HUES64 (cell line): Measurements from ENCODE around the gene CDKAL1.
A peak's percentile ranks its signal among the peaks of the same experiment; 100 is the strongest.
"Not testable (repeated sequence)": the region's sequence is repeated elsewhere in the genome, so short reads cannot be mapped to it uniquely, and the experiment has no call there.

Source experiments
- H3K27ac ChIP-seq: 2 replicates; pipeline ENCODE4 v1.7.0; 2013; ENCODE audit warnings: low read depth, low read length, inconsistent platforms
- H3K27me3 ChIP-seq: 2 replicates; pipeline ENCODE4 v1.6.1; 2013; ENCODE audit warnings: mild to moderate bottlenecking, low read length; ENCODE audit not compliant: insufficient read depth
- H3K36me3 ChIP-seq: 2 replicates; pipeline ENCODE4 v1.6.1; 2013; ENCODE audit warnings: mild to moderate bottlenecking, low read length; ENCODE audit not compliant: insufficient read depth
- H3K4me1 ChIP-seq: 2 replicates; pipeline ENCODE4 v1.6.1; 2013; ENCODE audit warnings: mild to moderate bottlenecking, low read length, moderate library complexity; ENCODE audit not compliant: insufficient read depth
- H3K4me3 ChIP-seq: 2 replicates; pipeline ENCODE4 v1.5.1; 2013; ENCODE audit warnings: mild to moderate bottlenecking, low read length, moderate library complexity
- H3K9ac ChIP-seq: 2 replicates; pipeline ENCODE4 v1.6.1; 2013; ENCODE audit warnings: mild to moderate bottlenecking, low read depth, low read length
- H3K9me3 ChIP-seq: 2 replicates; pipeline ENCODE4 v1.6.1; 2013; ENCODE audit warnings: low read depth, low read length; ENCODE audit not compliant: insufficient read depth
- WGBS: fragments of 150-250, 120-280 bp; methylation state at CpG from one replicate; pipeline ENCODE4 v1.1.7; 2013; ENCODE audit warnings: missing lambda C conversion rate; 5-methylcytosine and 5-hydroxymethylcytosine counted together

Gene CDKAL1

GRCh38 chr6:20610636-20611370 lies 76.5 kb downstream of the CDKAL1 start:
- 85% methylated on average over 2 of the region's 2 CpGs for WGBS
- no peak overlapping the region for H3K27ac ChIP-seq
- no peaks in the 10 kb centered on the region for H3K27me3 ChIP-seq

GRCh38 chr6:20617537-20617936 lies 83.3 kb downstream of the CDKAL1 start:
- H3K9me3 ChIP-seq, H3K4me1 ChIP-seq, H3K27ac ChIP-seq, H3K27me3 ChIP-seq, H3K36me3 ChIP-seq, H3K9ac ChIP-seq, H3K4me3 ChIP-seq: not testable (repeated sequence)
- WGBS: 94% methylated on average over 2 of the region's 3 CpGs

More at GRCh38 chr6:20610636-20611370, 76.5 kb downstream of the CDKAL1 start:
- Histone ChIP-seq H3K9ac (no peak overlapping the region), H3K9me3 (no peaks in the 10 kb centered on the region; the same call in 1 of the 2 replicates), H3K36me3 (no peaks in the 10 kb centered on the region), H3K4me1 (peaks cover 14% of the 10 kb centered on the region; the same call in 1 of the 2 replicates), H3K4me3 (no peak overlapping the region)

- Histone ChIP-seq H3K4me3 (no peak overlapping the region), H3K9ac (no peak overlapping the region), H3K36me3 (no peaks in the 10 kb centered on the region), H3K27me3 (no peaks in the 10 kb centered on the region), H3K4me1 (no peaks in the 10 kb centered on the region; the same call in 1 of the 2 replicates), H3K9me3 (no peaks in the 10 kb centered on the region), H3K27ac (no peak overlapping the region)
- WGBS: 88% methylated on average over 2 of the region's 2 CpGs
Measured at GRCh38 chr6:20620043-20620442, 85.8 kb downstream of the CDKAL1 start.

GRCh38 chr6:20623761-20624160 lies 89.5 kb downstream of the CDKAL1 start:
- no peaks in the 10 kb centered on the region for H3K9me3 ChIP-seq
- H3K36me3 ChIP-seq: no peaks in the 10 kb centered on the region
- no peak overlapping the region for H3K4me3 ChIP-seq
- H3K27me3 ChIP-seq: no peaks in the 10 kb centered on the region
- no peak overlapping the region for H3K27ac ChIP-seq
- peaks cover 14% of the 10 kb centered on the region for H3K4me1 ChIP-seq
- H3K9ac ChIP-seq: no peak overlapping the region

- H3K9me3 ChIP-seq: no peaks in the 10 kb centered on the region
- H3K4me1 ChIP-seq: peaks cover 36% of the 10 kb centered on the region
Measured at GRCh38 chr6:20626165-20626564, 91.9 kb downstream of the CDKAL1 start.

GRCh38 chr6:20629509-20629908 lies 95.3 kb downstream of the CDKAL1 start:
- Histone ChIP-seq H3K9ac (no peak overlapping the region), H3K27ac (peak overlapping the region; percentile 57), H3K9me3 (no peaks in the 10 kb centered on the region), H3K27me3 (no peaks in the 10 kb centered on the region), H3K36me3 (no peaks in the 10 kb centered on the region), H3K4me1 (peaks cover 40% of the 10 kb centered on the region), H3K4me3 (no peak overlapping the region)
- 77% methylated on average over 1 of the region's 1 CpG for WGBS

More at GRCh38 chr6:20626165-20626564, 91.9 kb downstream of the CDKAL1 start:
- no peaks in the 10 kb centered on the region for H3K27me3 ChIP-seq
- no peak overlapping the region for H3K27ac ChIP-seq
- no peak overlapping the region for H3K4me3 ChIP-seq
- no peak overlapping the region for H3K9ac ChIP-seq
- no peaks in the 10 kb centered on the region for H3K36me3 ChIP-seq

- WGBS: 64% methylated on average over 3 of the region's 3 CpGs
- peak overlapping the region; percentile 34; the same call in 1 of the 2 replicates for H3K27ac ChIP-seq
Measured at GRCh38 chr6:20630136-20630535, 95.9 kb downstream of the CDKAL1 start.

GRCh38 chr6:20630617-20631548 lies 96.6 kb downstream of the CDKAL1 start:
- no peak overlapping the region for H3K4me3 ChIP-seq
- H3K36me3 ChIP-seq: no peaks in the 10 kb centered on the region
- H3K9me3 ChIP-seq: no peaks in the 10 kb centered on the region
- WGBS: 94% methylated on average over 3 of the region's 3 CpGs
- H3K27me3 ChIP-seq: no peaks in the 10 kb centered on the region
- H3K4me1 ChIP-seq: peaks cover 40% of the 10 kb centered on the region
- H3K9ac ChIP-seq: no peak overlapping the region
- peak overlapping the region; percentile 50; the same call in 1 of the 2 replicates for H3K27ac ChIP-seq

More at GRCh38 chr6:20630136-20630535, 95.9 kb downstream of the CDKAL1 start:
- Histone ChIP-seq H3K27me3 (no peaks in the 10 kb centered on the region), H3K36me3 (no peaks in the 10 kb centered on the region), H3K9ac (no peak overlapping the region), H3K4me1 (peaks cover 40% of the 10 kb centered on the region), H3K9me3 (no peaks in the 10 kb centered on the region), H3K4me3 (no peak overlapping the region)

- 98% methylated on average over 2 of the region's 2 CpGs for WGBS
- Histone ChIP-seq H3K27me3 (no peaks in the 10 kb centered on the region), H3K27ac (no peak overlapping the region), H3K4me3 (no peak overlapping the region), H3K9ac (no peak overlapping the region), H3K36me3 (no peaks in the 10 kb centered on the region), H3K9me3 (no peaks in the 10 kb centered on the region), H3K4me1 (peaks cover 40% of the 10 kb centered on the region)
Measured at GRCh38 chr6:20631549-20631924, 97.3 kb downstream of the CDKAL1 start.

- Histone ChIP-seq H3K4me1 (peaks cover 37% of the 10 kb centered on the region), H3K36me3 (no peaks in the 10 kb centered on the region), H3K9ac (no peak overlapping the region), H3K9me3 (no peaks in the 10 kb centered on the region), H3K27me3 (no peaks in the 10 kb centered on the region), H3K4me3 (no peak overlapping the region), H3K27ac (no peak overlapping the region)
- WGBS: 93% methylated on average over 4 of the region's 4 CpGs
Measured at GRCh38 chr6:20632696-20633095, 98.4 kb downstream of the CDKAL1 start.
